ENCODE results near the gene ARL13B.

GRCh38 chr3:94008253-94008652 lies 28.3 kb downstream of the ARL13B start:
- TF ChIP-seq POLR2A (IDR thresholded peaks at IDR 0.05; ENCODE audit: low read depth, low read length) (no peak), MYC (IDR thresholded peaks at IDR 0.05; ENCODE audit: low read depth, low read length) (no peak), POLR2AphosphoS5 (IDR thresholded peaks at IDR 0.05; ENCODE audit: insufficient read depth, low read depth, low read length) (no peak), FOS (IDR thresholded peaks at IDR 0.05; ENCODE audit: borderline replicate concordance, insufficient read depth, low read length) (no peak), JUN (IDR thresholded peaks at IDR 0.05; ENCODE audit: borderline replicate concordance, insufficient read depth, insufficient read length, low read depth) (no peak)
- TF ChIP-seq, protein P1, sequence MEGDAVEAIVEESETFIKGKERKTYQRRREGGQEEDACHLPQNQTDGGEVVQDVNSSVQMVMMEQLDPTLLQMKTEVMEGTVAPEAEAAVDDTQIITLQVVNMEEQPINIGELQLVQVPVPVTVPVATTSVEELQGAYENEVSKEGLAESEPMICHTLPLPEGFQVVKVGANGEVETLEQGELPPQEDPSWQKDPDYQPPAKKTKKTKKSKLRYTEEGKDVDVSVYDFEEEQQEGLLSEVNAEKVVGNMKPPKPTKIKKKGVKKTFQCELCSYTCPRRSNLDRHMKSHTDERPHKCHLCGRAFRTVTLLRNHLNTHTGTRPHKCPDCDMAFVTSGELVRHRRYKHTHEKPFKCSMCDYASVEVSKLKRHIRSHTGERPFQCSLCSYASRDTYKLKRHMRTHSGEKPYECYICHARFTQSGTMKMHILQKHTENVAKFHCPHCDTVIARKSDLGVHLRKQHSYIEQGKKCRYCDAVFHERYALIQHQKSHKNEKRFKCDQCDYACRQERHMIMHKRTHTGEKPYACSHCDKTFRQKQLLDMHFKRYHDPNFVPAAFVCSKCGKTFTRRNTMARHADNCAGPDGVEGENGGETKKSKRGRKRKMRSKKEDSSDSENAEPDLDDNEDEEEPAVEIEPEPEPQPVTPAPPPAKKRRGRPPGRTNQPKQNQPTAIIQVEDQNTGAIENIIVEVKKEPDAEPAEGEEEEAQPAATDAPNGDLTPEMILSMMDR (IDR thresholded peaks at IDR 0.05; ENCODE audit: extremely low read depth in 1 of 2, insufficient read depth in 1 of 2, low read depth in 1 of 2, low read length in 2 of 2), result no peak
- TF ChIP-seq, protein P2, sequence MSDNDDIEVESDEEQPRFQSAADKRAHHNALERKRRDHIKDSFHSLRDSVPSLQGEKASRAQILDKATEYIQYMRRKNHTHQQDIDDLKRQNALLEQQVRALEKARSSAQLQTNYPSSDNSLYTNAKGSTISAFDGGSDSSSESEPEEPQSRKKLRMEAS (IDR thresholded peaks at IDR 0.05; ENCODE audit: insufficient read depth, insufficient read length), result no peak
